Panc1 (cell line): Measurements from ENCODE around the gene PCTP. TPM values are rescaled to one million over a fixed set of nuclear protein-coding genes. Genes with fewer than 3 reads are reported as not detected.

Experiments
- ATAC-seq: fragments of 200-7000 bp; cut with Tn5 transposase; 2 replicates; pipeline ENCODE4 v1.9.1; 2020; ENCODE audit warnings: mild to moderate bottlenecking, moderate library complexity
- BruUV-seq: library from RNA; stranded (reverse); fragments of 400-500 nt; replicated peaks from 2 replicates; lab custom pipeline; 2021; lab: Mats Ljungman, UMichigan
- CTCF ChIA-PET: fragments of 300-600 bp; sonication (Branson Sonifier 250); formaldehyde crosslinking; loops from one replicate; lab custom pipeline; 2022; ENCODE audit warnings: antibody characterized with exemption; lab: Charles Lee
- POLR2A ChIA-PET: fragments of 300-600 bp; sonication (Branson Sonifier 250); formaldehyde crosslinking; loops from one replicate; lab custom pipeline; 2022; ENCODE audit warnings: antibody characterized with exemption; lab: Charles Lee
- DNase-seq: peaks from one replicate; pipeline ENCODE4 v3.0.0-alpha.2; 2010; ENCODE audit warnings: low read depth, low spot score
- H3K27ac ChIP-seq: 2 replicates; pipeline ENCODE4 v1.5.1; 2011; ENCODE audit warnings: mild to moderate bottlenecking, low read length, inconsistent platforms
- H3K27me3 ChIP-seq: fragments of 200-500 bp; sonication (Bioruptor generic); 2 replicates; pipeline ENCODE4 v1.6.0; 2014; ENCODE audit warnings: low read length, inconsistent platforms; ENCODE audit not compliant: control insufficient read depth, insufficient read depth
- H3K36me3 ChIP-seq: fragments of 200-500 bp; sonication (Bioruptor generic); 2 replicates; pipeline ENCODE4 v1.5.1; 2014; ENCODE audit warnings: inconsistent platforms, mild to moderate bottlenecking, low read length, moderate library complexity; ENCODE audit not compliant: control insufficient read depth, insufficient read depth
- H3K4me1 ChIP-seq: 2 replicates; pipeline ENCODE4 v1.5.1; 2011; ENCODE audit warnings: inconsistent platforms, mild to moderate bottlenecking, low read length, moderate library complexity; ENCODE audit not compliant: control insufficient read depth, insufficient read depth
- H3K4me3 ChIP-seq, 2 experiments: 2 replicates each; pipeline ENCODE4 v1.5.1; 2011 to 2012; ENCODE audit warnings: low read depth in 2 of 2, low read length in 2 of 2, mild to moderate bottlenecking in 2 of 2, inconsistent platforms in 1 of 2, moderate library complexity in 1 of 2
- H3K9me3 ChIP-seq: fragments of 200-500 bp; sonication (Bioruptor generic); 2 replicates; pipeline ENCODE4 v1.5.1; 2014; ENCODE audit warnings: low read depth, mild to moderate bottlenecking, inconsistent platforms, low read length, moderate library complexity; ENCODE audit not compliant: control insufficient read depth, insufficient read depth
- POLR2AphosphoS5 ChIP-seq: IDR thresholded peaks from 2 replicates; pipeline ENCODE4 v1.6.1; 2012; ENCODE audit warnings: mild to moderate bottlenecking, low read depth, low read length, moderate library complexity
- SIN3A ChIP-seq: IDR thresholded peaks from 2 replicates; pipeline ENCODE4 v1.6.1; 2012; ENCODE audit warnings: low read depth, mild to moderate bottlenecking, low read length, moderate library complexity, borderline replicate concordance; ENCODE audit not compliant: insufficient read depth
- TCF7L2 ChIP-seq: IDR thresholded peaks from 2 replicates; pipeline ENCODE4 v1.6.1; 2011; ENCODE audit warnings: mild to moderate bottlenecking, low read depth, low read length, inconsistent platforms
- in situ Hi-C: cut with HindIII; loops from 2 replicates; pipeline ENCODE4 v1.10.0; 2016; ENCODE audit warnings: low sequenced_read_pairs, low pct_unique_long_range_greater_than_20kb
- intact Hi-C: fragments of 100-400 bp; cut with micrococcal nuclease; formaldehyde crosslinking; loops from one replicate; pipeline ENCODE4 v1.10.0; 2022; ENCODE audit not compliant: unreplicated experiment
- total RNA-seq: library from RNA; stranded (reverse); gene quantifications from one replicate; pipeline ENCODE4 v1.2.1, GENCODE V29; 2021; ENCODE audit not compliant: unreplicated experiment
- TF ChIP-seq, protein P1 (sequence below): fragments of 450-650 bp; IDR thresholded peaks from 2 replicates; pipeline ENCODE4 v1.5.1; 2017; ENCODE audit warnings: mild to moderate bottlenecking
- TF ChIP-seq, protein P2 (sequence below), 2 experiments: IDR thresholded peaks; 2 replicates each; pipeline ENCODE4 v1.6.1; 2011 to 2012; ENCODE audit warnings: low read depth in 2 of 2, control low read depth in 1 of 2, low read length in 1 of 2, mild to moderate bottlenecking in 1 of 2, moderate library complexity in 1 of 2; ENCODE audit not compliant: insufficient read depth in 1 of 2

PCTP gene
- total RNA-seq, 1 experiment from 2014 or later = 23.7 TPM

DNA sequence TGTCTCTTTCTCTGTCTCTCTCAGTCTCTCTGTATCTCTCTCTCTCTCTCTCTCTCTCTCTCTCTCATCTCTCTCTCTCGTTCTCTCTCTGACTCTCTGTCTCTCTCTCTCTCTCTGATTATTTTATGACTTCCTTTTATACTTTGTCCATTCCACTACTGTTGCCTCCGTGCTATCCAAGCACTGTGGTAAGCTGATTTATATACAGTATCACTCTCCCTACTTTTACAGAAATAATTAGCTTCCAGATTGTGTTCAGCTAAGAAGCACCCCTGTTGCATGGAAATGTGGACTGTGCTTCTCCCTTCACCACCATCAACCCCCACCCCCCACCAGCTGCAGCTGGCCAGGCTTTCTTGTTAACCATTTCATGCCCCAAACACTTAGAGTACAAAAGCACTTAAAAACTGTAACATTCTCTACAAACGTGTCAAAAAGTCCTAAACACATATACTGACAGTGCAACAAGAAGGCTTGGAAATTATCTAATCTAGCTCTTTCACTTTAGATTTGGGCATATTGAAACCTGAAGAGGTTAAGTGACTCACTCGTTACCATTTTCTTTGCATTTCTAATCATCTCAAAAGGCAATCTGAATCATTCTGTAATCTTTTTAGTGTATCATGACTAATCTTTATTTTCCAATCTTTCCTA, 16.6 kb upstream of the PCTP start:
- Histone ChIP-seq H3K36me3 (no peaks in the 10 kb centered on the region), H3K27me3 (no peaks in the 10 kb centered on the region; the same call in 1 of the 2 replicates), H3K4me3 (no peak overlapping the region), H3K27ac (no peak overlapping the region), H3K4me1 (no peaks in the 10 kb centered on the region), H3K9me3 (no peaks in the 10 kb centered on the region)
- BruUV-seq = no TSS peak
- intact Hi-C loops (no loop called here), in situ Hi-C loops (no loop called here)
- no peak for ATAC-seq
- DNase-seq = no peak
- CTCF ChIA-PET = no interaction called here
- no peak for TF ChIP-seq TCF7L2
- POLR2A ChIA-PET = interaction anchor here (0.6 kb wide), 1 partner anchor 37 kb away, joined by 3 read pairs; no protein-coding TSS in a partner anchor

DNA sequence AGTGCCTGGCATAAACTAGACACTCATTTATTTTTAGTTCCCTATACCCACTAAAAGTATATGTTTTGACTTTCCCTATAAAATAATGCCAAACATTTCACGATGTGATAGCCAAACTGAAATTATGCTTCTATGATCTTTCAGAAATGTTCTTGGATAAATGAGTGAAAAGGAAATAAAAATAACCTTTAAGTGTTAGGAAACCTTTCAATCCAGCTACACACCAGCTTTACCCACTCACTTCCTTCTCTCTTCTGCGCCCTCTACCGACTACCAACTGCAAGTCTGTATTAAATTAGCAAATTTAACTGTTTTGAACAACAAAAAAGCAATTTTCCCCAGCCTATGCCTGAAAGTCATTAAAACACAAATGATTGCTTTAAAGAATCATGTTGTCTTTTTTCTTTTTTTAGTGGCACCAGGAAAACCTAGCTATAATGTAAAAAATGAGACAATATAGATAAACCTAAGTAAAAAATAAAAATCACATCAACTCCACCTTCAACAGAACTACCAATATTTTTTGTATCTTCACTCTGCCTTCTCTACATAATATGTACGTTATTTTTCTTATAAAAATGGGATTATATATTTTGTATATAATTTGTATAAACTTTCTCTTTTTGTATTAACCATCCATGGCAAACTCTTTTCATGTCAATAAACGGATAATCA, 15.0 kb upstream of the PCTP start:
- ChIA-PET POLR2A (no interaction called here), CTCF (interaction anchor here (0.5 to 0.9 kb wide), 4 partner anchors 15 to 217 kb away, joined by 3 to 7 read pairs (median 4); partner anchors contain the start of gene PCTP)
- no peaks in the 10 kb centered on the region for H3K4me1 ChIP-seq
- in situ Hi-C loops (no loop called here), intact Hi-C loops (no loop called here)
- H3K27ac ChIP-seq = no peak overlapping the region
- H3K9me3 ChIP-seq = no peaks in the 10 kb centered on the region
- ATAC-seq = no peak
- H3K4me3 ChIP-seq = no peak overlapping the region
- BruUV-seq = no TSS peak
- H3K27me3 ChIP-seq = no peaks in the 10 kb centered on the region; the same call in 1 of the 2 replicates
- no peaks in the 10 kb centered on the region for H3K36me3 ChIP-seq
- DNase-seq = no peak
- TF ChIP-seq, protein P1, sequence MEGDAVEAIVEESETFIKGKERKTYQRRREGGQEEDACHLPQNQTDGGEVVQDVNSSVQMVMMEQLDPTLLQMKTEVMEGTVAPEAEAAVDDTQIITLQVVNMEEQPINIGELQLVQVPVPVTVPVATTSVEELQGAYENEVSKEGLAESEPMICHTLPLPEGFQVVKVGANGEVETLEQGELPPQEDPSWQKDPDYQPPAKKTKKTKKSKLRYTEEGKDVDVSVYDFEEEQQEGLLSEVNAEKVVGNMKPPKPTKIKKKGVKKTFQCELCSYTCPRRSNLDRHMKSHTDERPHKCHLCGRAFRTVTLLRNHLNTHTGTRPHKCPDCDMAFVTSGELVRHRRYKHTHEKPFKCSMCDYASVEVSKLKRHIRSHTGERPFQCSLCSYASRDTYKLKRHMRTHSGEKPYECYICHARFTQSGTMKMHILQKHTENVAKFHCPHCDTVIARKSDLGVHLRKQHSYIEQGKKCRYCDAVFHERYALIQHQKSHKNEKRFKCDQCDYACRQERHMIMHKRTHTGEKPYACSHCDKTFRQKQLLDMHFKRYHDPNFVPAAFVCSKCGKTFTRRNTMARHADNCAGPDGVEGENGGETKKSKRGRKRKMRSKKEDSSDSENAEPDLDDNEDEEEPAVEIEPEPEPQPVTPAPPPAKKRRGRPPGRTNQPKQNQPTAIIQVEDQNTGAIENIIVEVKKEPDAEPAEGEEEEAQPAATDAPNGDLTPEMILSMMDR = peak; percentile 83; the same call in 1 of the 2 replicates
- TF ChIP-seq SIN3A = no peak

DNA sequence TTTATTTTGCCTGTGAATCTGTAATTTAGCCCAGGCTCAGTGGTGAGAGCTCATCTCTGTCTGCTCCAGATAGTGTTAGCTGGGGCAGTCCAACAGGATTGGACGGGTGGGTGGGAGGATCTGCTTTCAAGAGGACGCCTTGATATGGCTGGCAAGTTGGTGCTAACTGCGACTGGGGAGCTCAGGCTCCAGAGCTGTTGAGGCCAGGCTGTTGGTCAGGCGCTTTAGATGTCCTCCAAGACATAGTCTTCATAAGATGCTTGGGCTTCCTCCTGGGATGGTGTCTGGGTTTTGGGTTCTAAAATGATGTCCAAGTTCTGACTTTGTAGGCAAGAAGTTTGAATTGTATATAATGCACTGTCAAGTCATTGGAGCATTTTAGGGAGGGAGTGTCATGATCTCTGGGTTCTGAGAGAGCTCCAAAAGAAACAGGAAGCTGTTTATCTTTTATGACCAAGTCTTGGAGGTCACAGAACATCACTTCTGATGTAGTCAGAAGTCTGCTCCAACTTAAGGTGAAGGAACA, 12.8 kb upstream of the PCTP start:
- Histone ChIP-seq H3K27me3 (no peaks in the 10 kb centered on the region), H3K4me3 (no peak overlapping the region), H3K9me3 (no peaks in the 10 kb centered on the region), H3K4me1 (peaks cover 3% of the 10 kb centered on the region), H3K27ac (no peak overlapping the region), H3K36me3 (no peaks in the 10 kb centered on the region)
- intact Hi-C loops = no loop called here
- ATAC-seq (no peak), DNase-seq (no peak)
- TF ChIP-seq SIN3A = no peak
- TF ChIP-seq, protein P2, sequence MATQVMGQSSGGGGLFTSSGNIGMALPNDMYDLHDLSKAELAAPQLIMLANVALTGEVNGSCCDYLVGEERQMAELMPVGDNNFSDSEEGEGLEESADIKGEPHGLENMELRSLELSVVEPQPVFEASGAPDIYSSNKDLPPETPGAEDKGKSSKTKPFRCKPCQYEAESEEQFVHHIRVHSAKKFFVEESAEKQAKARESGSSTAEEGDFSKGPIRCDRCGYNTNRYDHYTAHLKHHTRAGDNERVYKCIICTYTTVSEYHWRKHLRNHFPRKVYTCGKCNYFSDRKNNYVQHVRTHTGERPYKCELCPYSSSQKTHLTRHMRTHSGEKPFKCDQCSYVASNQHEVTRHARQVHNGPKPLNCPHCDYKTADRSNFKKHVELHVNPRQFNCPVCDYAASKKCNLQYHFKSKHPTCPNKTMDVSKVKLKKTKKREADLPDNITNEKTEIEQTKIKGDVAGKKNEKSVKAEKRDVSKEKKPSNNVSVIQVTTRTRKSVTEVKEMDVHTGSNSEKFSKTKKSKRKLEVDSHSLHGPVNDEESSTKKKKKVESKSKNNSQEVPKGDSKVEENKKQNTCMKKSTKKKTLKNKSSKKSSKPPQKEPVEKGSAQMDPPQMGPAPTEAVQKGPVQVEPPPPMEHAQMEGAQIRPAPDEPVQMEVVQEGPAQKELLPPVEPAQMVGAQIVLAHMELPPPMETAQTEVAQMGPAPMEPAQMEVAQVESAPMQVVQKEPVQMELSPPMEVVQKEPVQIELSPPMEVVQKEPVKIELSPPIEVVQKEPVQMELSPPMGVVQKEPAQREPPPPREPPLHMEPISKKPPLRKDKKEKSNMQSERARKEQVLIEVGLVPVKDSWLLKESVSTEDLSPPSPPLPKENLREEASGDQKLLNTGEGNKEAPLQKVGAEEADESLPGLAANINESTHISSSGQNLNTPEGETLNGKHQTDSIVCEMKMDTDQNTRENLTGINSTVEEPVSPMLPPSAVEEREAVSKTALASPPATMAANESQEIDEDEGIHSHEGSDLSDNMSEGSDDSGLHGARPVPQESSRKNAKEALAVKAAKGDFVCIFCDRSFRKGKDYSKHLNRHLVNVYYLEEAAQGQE (IDR thresholded peaks at IDR 0.05; ENCODE audit: insufficient read depth in 1 of 2, low read depth in 2 of 2, low read length in 1 of 2) = no peak
- TF ChIP-seq, protein P1 = no peak
- TF ChIP-seq TCF7L2 = no peak
- TF ChIP-seq POLR2AphosphoS5 = no peak
- ChIA-PET CTCF (no interaction called here), POLR2A (no interaction called here)
- in situ Hi-C loops = no loop called here
- BruUV-seq = no TSS peak
